NCI-H446 (cell line): ENCODE measurements around the gene NAA60.
A peak's percentile ranks its signal among the peaks of the same experiment; 100 is the strongest.

Experiments
- DNase-seq, 2 experiments: peaks; one replicate each; lab custom pipeline; 2025; lab: John Stamatoyannopoulos, UW

The NAA60 gene

GRCh38 chr16:3443108-3444031 lies at the start of gene NAA60, which contains the start of gene ZNF597:
Gene NAA60 (plus strand): TSS chr16:3443680. CDS start chr16:3476228, 32,548 bp downstream.
Gene ZNF597 (minus strand): TSS chr16:3443504. CDS start chr16:3443153, 351 bp downstream.
- DNase-seq, result peak; percentile 64 to 92

- no peak for DNase-seq
Measured at GRCh38 chr16:3400446-3400778, 43.1 kb upstream of the NAA60 start.

GRCh38 chr16:3400779-3401688 lies 42.4 kb upstream of the NAA60 start, which contains the start of the genes ZNF174 and ZSCAN32:
Gene ZNF174 (plus strand): TSS chr16:3401215. CDS start chr16:3402005, 790 bp downstream.
Gene ZSCAN32 (minus strand): TSS chr16:3401004. CDS start chr16:3397557, 3,447 bp downstream.
- peak; percentile 95 to 98 for DNase-seq

GRCh38 chr16:3401719-3402397 lies 41.6 kb upstream of the NAA60 start:
- DNase-seq, result no peak

GRCh38 chr16:3408561-3409197 lies 34.8 kb upstream of the NAA60 start:
- no peak for DNase-seq

GRCh38 chr16:3413730-3414379 lies 29.6 kb upstream of the NAA60 start:
- no peak for DNase-seq

- no peak for DNase-seq
Measured at GRCh38 chr16:3431779-3432219, 11.7 kb upstream of the NAA60 start.

GRCh38 chr16:3434373-3434772 lies 9.1 kb upstream of the NAA60 start:
- DNase-seq, result no peak

- DNase-seq, result no peak
Measured at GRCh38 chr16:3439637-3440036, 3.8 kb upstream of the NAA60 start.

GRCh38 chr16:3444032-3444388 lies 530 bp downstream of the NAA60 start:
- DNase-seq, result peak; percentile 33 to 67

GRCh38 chr16:3454093-3454492 lies 10.6 kb downstream of the NAA60 start:
- no peak for DNase-seq

- DNase-seq, result no peak
Measured at GRCh38 chr16:3454631-3455147, 11.2 kb downstream of the NAA60 start.

GRCh38 chr16:3457434-3458252 lies 14.2 kb downstream of the NAA60 start:
- DNase-seq, result peak; percentile 90 to 93

- no peak for DNase-seq
Measured at GRCh38 chr16:3458278-3458851, 14.9 kb downstream of the NAA60 start.

GRCh38 chr16:3458852-3459361 lies 15.4 kb downstream of the NAA60 start:
- no peak for DNase-seq

GRCh38 chr16:3459401-3460090 lies 16.1 kb downstream of the NAA60 start:
- DNase-seq, result no peak

- DNase-seq, result no peak
Measured at GRCh38 chr16:3460121-3460520, 16.6 kb downstream of the NAA60 start.

GRCh38 chr16:3460585-3460984 lies 17.1 kb downstream of the NAA60 start:
- no peak for DNase-seq
